ENCODE results near the gene DNAAF8. TPM values are rescaled to one million over a fixed set of nuclear protein-coding genes. Genes with fewer than 3 reads are reported as not detected.

The DNAAF8 gene
- total RNA-seq, 4 donors from 2014 or later: 0.31 to 1.1 (median 0.87) TPM

DNA sequence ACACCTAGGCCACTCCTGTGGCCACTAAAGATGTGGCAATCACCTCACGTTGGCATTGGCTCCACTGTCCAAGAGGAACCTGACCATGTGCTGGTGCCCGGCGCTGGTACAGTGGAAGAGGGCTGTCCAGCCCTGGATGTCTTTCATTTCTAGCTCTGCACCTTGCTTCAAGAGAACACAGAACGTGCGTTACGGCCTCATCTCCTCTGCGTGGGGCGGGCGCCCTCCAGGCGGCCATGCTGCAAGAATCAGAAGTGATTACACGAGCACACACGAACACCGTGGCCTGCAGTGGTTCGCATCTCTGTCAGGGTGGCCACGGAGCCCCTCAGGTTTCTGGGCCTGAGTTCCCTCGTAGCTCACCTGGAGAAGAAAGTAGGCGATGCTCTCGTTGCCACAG is 7.7 kb upstream of the DNAAF8 start:
- DNase-seq (ENCODE audit: low spot score) (no peak), ATAC-seq (ENCODE audit: low FRiP score) (no peak)
- TF ChIP-seq, protein P1, sequence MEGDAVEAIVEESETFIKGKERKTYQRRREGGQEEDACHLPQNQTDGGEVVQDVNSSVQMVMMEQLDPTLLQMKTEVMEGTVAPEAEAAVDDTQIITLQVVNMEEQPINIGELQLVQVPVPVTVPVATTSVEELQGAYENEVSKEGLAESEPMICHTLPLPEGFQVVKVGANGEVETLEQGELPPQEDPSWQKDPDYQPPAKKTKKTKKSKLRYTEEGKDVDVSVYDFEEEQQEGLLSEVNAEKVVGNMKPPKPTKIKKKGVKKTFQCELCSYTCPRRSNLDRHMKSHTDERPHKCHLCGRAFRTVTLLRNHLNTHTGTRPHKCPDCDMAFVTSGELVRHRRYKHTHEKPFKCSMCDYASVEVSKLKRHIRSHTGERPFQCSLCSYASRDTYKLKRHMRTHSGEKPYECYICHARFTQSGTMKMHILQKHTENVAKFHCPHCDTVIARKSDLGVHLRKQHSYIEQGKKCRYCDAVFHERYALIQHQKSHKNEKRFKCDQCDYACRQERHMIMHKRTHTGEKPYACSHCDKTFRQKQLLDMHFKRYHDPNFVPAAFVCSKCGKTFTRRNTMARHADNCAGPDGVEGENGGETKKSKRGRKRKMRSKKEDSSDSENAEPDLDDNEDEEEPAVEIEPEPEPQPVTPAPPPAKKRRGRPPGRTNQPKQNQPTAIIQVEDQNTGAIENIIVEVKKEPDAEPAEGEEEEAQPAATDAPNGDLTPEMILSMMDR (IDR thresholded peaks at IDR 0.05): no peak

DNA sequence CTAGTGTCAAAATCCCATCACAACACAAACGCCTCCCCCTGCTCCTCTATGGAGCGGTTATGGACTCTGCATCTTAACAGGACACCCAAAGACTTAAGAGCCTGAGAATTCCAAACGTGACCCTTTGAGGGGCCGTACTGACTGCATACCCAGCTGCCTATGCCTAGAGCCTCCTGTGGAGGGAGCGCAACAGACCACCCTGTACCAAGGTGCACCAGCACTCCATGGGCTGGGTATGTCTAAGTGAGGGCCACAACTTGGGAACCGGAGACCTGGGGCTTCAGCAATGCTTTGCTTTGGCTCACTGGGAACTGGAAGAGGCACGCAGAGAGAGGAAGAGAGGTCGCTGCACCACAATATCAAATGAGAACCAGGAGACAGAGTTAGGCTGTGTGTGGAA is 5.7 kb upstream of the DNAAF8 start:
- ATAC-seq (ENCODE audit: low FRiP score) (no peak), DNase-seq (ENCODE audit: low spot score) (no peak)
- TF ChIP-seq, protein P1 (IDR thresholded peaks at IDR 0.05): no peak

DNA sequence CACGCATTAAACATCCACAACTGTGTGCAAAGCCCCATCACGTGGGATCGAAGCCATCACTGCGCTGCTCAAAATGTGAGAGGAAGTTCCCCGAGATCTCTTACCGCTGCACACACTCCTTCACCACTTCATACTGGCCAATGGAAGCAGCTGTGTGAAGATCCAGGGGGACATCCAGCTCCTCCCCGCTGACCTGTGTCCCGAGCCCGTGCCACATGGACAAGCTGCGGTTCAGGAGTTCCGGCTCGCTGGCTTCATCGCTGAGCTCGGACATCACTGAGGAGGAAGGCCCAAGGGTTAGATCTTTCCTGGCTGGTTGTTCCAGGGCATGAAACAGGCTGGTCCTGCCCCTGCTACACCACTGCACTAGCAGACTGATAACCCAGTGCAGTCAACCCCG is 4.5 kb upstream of the DNAAF8 start:
- DNase-seq (ENCODE audit: low spot score): no peak
- TF ChIP-seq, protein P1 (IDR thresholded peaks at IDR 0.05): no peak
- no peak for ATAC-seq (ENCODE audit: low FRiP score)

DNA sequence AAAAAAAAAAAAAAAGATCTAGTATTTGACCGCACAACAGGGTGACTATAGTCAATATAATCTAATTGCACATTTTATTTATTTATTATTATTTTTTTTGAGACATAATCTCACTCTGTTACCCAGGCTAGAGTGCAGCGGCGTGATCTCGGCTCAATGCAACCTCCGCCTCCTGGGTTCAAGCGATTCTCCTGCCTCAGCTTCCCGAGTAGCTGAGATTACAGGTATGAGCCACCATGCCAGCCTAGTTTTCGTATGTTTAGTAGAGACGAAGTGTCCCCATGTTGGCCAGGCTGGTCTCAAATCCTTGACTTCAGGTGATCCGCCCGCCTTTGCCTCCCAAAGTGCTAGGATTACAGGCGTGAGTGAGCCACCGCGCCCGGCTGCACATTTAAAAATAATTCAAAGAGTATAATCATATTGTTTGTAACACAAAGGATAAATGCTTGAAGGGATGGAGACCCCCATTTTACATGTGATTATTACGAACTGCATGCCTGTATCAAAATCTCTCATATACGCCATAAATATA is 1.1 kb upstream of the DNAAF8 start:
- ATAC-seq (ENCODE audit: low FRiP score): no peak
- no peak for DNase-seq (ENCODE audit: low spot score)
- TF ChIP-seq, protein P1 (IDR thresholded peaks at IDR 0.05): no peak

DNA sequence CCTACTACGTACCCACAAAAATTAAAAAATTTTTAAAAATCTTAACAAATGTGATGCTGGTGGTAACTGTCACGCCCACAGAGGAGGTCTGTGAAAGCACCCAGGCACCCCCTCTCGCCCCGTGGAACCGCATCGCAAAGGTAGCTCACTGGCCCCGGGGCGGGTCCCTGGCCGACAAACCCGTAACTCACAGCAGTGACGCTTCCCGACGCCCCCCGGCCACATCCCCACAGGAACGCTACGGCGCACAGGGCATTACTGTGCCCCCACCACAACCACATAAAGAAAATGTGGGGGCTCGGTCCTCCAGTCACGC is 632 bp upstream of the DNAAF8 start:
- ATAC-seq (ENCODE audit: low FRiP score): peak; percentile 3
- TF ChIP-seq, protein P1 (IDR thresholded peaks at IDR 0.05): no peak
- DNase-seq (ENCODE audit: low spot score): no peak

DNA sequence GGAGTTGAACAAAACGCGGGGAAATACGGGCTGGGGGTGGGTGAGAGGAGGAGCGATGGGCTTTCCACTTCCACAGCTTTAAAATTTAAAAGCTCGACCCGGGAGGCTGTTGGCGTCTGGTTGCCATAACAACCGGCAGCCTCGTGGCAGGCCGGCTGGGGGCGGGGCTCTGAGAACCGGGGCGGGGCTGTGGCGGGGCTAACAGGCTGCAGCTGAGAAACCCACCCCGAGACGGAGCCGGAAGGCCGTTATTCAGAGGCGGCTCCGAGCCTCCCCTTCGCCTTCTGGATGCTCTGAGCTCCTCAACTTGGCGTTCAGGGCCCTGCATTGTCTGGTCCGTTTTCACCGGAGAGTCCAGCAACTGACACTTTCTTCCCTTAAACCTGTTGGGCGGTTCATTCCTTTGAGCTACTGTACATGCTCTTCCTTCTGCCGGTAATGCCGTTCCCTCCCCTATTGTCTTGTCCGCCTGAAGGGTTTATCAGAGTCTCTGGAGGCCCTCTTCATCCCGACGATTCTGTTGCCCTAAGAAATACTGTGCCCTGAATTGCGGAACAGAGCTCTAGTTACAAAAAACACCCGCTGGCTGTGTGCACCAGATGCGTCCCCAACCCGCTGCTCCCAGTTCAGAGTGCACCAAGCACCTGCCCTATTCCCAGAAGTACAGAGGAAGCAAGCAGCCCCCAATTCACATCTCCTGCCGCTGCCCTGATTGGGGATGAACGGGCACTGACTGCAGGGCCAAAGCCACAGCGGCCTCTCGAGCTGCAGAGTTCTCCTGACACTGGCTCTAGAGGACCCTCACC is 596 bp downstream of the DNAAF8 start:
- ATAC-seq (ENCODE audit: low FRiP score) (peak; percentile 75), DNase-seq (ENCODE audit: low spot score) (peak; percentile 83)
- TF ChIP-seq, protein P1 (IDR thresholded peaks at IDR 0.05): no peak

DNA sequence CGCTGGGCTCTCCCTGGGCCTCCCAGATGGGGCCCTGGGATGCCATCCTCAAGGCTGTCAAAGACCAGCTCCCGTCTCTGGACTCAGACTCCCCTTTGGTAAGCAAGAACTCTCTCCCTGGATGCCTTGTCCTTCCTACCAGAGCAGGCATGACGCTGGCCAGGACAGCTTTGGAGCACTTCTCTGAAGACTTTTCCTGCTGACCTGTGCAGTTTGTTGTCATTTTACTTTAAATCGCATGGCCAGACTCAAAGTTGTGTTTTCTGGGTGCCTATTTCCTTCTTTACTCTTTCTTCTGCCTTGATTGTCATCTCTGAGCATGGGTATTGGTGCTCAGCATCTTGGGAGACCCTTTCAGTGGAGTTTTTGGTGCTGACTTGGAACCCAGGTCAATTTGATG is 2.2 kb downstream of the DNAAF8 start:
- DNase-seq (ENCODE audit: low spot score) (no peak), ATAC-seq (ENCODE audit: low FRiP score) (no peak)
- TF ChIP-seq, protein P1 (IDR thresholded peaks at IDR 0.05): no peak

All from omental fat pad (tissue), 4 donors.